GM12874 (cell line): ENCODE measurements around the gene WDR86.

Source experiments
- CTCF ChIP-seq: IDR thresholded peaks from 2 replicates; pipeline ENCODE4 v1.5.1; 2011; ENCODE audit warnings: low read depth, mild to moderate bottlenecking, control low read depth, low read length, moderate library complexity; ENCODE audit not compliant: insufficient read depth

Gene WDR86

GRCh38 chr7:151438864-151439601 is 29.2 kb upstream of the WDR86 start:
- no peak for TF ChIP-seq CTCF

- no peak for TF ChIP-seq CTCF
These were observed 28.2 kb upstream of the WDR86 start for GRCh38 chr7:151437866-151438516.

- no peak for TF ChIP-seq CTCF
These were observed 27.3 kb upstream of the WDR86 start for GRCh38 chr7:151437159-151437553.

GRCh38 chr7:151436446-151437158 is 26.8 kb upstream of the WDR86 start:
- TF ChIP-seq CTCF = no peak

GRCh38 chr7:151435971-151436370 is 26.1 kb upstream of the WDR86 start:
- no peak for TF ChIP-seq CTCF

GRCh38 chr7:151435103-151435916 is 25.5 kb upstream of the WDR86 start:
- no peak for TF ChIP-seq CTCF

GRCh38 chr7:151434549-151434948 is 24.7 kb upstream of the WDR86 start:
- no peak for TF ChIP-seq CTCF
